ENCODE measurements around the gene SLC16A11.

DNA sequence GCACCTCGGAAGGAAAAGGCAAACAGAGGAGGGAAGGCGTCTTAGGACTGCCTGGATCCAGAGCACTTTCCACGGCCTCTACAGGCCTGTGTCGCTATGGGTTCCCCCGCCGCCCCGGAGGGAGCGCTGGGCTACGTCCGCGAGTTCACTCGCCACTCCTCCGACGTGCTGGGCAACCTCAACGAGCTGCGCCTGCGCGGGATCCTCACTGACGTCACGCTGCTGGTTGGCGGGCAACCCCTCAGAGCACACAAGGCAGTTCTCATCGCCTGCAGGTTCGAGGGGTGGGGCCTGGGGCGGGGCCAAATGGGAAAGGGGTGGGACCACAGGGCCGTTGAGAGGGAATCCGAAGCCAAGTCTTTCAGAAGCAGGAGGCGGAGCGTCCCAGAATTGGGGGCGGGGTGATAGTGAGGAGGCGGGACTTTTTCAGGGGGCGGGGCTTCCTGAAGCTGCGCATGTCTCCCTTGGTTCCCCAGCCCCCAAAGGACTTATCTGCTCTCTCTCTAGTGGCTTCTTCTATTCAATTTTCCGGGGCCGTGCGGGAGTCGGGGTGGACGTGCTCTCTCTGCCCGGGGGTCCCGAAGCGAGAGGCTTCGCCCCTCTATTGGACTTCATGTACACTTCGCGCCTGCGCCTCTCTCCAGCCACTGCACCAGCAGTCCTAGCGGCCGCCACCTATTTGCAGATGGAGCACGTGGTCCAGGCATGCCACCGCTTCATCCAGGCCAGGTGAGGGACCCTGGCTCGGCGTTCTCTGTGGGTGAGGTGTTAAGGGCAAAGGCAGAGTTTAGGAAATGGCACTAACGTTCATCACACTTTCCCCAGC is 20.1 kb downstream of the SLC16A11 start:
- TF ChIP-seq, protein P1, sequence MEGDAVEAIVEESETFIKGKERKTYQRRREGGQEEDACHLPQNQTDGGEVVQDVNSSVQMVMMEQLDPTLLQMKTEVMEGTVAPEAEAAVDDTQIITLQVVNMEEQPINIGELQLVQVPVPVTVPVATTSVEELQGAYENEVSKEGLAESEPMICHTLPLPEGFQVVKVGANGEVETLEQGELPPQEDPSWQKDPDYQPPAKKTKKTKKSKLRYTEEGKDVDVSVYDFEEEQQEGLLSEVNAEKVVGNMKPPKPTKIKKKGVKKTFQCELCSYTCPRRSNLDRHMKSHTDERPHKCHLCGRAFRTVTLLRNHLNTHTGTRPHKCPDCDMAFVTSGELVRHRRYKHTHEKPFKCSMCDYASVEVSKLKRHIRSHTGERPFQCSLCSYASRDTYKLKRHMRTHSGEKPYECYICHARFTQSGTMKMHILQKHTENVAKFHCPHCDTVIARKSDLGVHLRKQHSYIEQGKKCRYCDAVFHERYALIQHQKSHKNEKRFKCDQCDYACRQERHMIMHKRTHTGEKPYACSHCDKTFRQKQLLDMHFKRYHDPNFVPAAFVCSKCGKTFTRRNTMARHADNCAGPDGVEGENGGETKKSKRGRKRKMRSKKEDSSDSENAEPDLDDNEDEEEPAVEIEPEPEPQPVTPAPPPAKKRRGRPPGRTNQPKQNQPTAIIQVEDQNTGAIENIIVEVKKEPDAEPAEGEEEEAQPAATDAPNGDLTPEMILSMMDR (IDR thresholded peaks at IDR 0.05; ENCODE audit: low read length): no peak
- no peak for TF ChIP-seq EZH2 (optimal IDR thresholded peaks at IDR 0.05; ENCODE audit: low read depth, low read length)
